Stimulated activated CD4-positive, alpha-beta T cell treated with anti-CD3 and anti-CD28 coated beads, Interleukin-1b, Interleukin-23, amount 100 ng/mL, for 1 hour (primary cell): ENCODE measurements around the gene WDR26.
"Not testable (repeated sequence)": the region's sequence is repeated elsewhere in the genome, so short reads cannot be mapped to it uniquely, and the experiment has no call there.

Source experiments
- DNase-seq, 2 donors: peaks; one replicate each; pipeline ENCODE4 v3.0.0-alpha.2; 2020; ENCODE audit warnings: low read depth in 2 of 2

WDR26 gene

DNA sequence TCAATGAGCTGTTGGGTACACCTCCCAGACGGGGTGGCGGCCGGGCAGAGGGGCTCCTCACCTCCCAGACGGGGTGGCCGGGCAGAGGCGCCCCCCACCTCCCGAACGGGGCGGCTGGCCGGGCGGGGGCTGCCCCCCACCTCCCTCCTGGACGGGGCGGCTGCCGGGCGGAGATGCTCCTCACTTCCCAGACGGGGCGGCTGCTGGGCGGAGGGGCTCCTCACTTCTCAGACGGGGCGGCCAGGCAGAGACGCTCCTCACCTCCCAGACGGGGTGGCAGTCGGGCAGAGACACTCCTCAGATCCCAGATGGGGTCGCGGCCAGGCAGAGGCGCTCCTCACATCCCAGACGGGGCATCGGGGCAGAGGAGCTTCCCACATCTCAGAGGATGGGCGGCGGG is 84.9 kb downstream of the WDR26 start:
- not testable (repeated sequence) for DNase-seq

DNA sequence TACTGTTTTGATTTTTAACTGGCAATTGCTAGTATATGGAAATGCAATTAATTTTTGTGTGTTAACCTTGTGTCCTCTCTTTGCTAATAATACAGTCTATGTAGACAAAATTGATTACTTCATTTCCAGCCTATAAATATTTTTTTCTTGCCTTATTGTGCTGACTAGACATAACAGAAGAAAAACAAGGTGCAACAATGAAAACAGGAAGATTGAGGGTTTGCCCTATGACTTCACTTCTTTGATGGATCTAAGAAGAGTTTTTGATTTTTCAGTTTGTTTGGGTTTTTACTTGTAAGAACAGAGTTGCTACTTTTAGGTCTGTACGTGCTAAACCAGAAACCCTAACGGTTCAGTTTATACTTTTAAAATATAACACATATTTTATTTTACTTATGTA is 86.5 kb downstream of the WDR26 start:
- no peak for DNase-seq

DNA sequence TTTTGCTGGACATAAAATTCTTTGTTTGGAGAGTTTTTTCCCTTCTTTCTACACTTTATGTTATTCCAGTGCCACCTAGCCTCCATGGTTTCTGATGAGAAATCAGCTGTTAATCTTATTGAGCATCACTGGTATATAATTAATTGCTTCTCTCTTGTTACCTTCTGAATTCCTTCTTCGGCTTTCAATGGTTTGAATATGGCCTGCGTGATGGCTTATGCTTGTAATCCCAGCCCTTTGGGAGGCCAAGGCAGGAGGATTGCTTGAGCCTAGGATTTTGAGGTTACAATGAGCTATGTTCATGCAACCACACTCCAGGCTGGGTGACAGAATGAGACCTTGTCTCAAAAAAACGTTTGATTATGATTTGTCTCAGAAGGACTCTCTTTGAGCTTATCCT is 90.9 kb downstream of the WDR26 start:
- DNase-seq: no peak

DNA sequence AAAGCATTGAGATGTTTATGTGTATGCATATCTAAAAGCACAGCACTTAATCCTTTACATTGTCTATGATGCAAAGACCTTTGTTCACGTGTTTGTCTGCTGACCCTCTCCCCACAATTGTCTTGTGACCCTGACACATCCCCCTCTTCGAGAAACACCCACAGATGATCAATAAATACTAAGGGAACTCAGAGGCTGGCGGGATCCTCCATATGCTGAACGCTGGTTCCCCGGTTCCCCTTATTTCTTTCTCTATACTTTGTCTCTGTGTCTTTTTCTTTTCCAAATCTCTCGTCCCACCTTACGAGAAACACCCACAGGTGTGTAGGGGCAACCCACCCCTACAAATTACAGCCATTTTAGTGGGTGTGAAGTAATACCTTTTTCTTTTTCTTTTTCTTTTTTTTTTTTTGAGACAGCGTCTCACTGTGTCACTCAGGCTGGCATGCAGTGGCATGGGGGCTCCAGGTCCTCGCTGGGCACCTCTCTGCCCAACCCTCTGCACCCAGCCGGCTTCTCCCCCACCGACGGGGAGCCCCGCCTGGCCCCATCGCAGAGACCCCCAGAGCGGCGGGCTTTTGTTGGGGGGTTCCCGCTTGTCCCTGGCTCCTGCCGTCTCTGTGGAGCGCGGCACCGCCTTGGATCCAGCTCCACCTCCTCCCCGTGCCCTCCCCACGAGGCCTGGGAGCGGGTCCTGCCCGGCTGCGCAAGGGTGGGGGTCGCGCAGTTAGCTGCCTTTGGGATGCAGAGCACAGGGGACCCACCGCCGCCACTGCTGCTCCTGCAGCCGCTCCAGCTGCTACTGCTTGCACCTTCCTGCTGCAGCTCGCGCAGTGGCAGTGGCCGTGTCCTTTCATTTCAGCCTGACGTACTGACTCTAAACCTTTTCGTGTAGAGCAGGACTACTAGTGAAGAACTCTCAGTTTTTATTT is 93.9 kb downstream of the WDR26 start:
- not testable (repeated sequence) for DNase-seq

DNA sequence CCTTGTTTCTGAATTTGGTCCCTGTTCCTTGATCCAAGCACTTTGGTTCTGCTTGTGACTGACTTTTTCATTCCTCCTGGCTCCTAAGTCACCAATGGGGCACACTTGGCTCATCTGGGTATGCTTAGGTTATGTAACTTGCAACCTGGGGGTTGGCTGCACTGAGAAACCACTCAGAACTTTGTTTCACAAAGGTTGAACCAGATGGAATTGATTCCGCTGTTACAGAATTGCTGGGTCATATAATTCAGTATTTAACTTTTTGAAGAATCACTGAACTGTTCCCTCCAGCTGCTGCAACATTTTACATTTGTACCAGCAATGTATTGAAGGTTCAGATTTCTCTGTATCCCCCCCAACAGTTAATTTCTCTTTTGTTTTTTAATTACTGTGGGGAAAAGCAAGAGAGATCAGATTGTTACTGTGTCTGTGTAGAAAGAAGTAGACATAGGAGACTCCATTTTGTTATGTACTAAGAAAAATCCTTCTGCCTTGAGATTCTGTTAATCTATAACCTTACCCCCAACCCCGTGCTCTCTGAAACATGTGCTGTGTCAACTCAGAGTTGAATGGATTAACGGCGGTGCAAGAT is 95.1 kb downstream of the WDR26 start:
- no peak for DNase-seq

DNA sequence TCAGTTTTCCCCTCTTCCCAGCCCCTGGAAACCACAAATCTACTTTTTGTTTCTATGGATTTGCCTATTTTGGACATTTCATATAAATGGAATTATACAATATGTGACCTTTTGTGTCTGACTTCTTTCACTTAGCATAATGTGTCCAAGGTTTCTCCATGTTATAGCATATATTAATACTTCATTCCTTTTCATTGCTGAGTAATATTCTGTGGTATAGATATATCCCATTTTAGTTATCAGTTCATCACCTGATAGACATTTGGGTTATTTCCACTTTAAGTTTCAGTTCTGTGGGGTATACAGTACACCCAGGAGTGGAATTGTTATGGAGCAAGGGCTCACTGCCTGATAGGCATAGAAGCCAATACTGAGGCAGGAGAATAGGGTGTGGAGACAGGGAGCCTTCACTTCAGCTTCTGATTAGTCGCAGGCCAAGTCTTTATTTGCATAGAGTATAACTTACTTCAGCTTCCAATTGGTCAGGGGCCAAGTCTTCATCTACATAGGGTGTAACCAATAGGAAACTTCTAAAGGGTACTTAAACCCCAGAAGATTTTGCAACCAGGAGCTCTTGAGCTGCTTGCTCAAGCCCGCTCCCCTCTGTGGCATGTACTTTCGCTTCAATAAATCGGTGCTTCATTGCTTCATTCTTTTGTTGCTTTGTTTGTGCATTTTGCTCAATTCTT is 96.3 kb downstream of the WDR26 start:
- DNase-seq: no peak
